ENCODE results near the gene ISCU. TPM values are rescaled to one million over a fixed set of nuclear protein-coding genes. Genes with fewer than 3 reads are reported as not detected.

ISCU gene
- total and polyA plus RNA-seq, 9 of the 15 experiments (the other 6 are each of a cell fraction or from before 2014, with no cell fraction given): 15.9 to 92.5 (median 77.3) TPM

DNA sequence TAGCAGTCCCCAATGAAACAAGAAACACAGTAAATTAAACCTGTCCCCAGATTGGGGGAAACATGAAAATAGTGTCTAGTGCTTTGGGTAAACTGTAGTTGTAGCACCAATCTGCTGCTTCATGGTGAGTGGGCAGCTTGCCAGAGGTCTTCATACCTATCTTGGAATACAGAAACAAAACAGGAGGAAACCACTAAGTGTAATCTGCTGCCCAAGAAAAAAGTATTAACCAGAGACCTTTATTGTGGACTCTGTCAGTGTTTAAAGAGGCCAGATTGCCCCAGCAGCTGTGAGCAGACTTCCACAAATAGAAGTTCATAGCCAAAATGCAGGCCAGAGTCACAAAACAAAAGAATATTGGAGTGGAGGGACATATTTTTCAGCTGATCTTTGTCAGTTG lies 2.3 kb downstream of the ISCU start (continued):
- TF ChIP-seq KDM1A (IDR thresholded peaks at IDR 0.05): peak; percentile 88 to 89
- no peak for TF ChIP-seq SNRNP70 (optimal IDR thresholded peaks at IDR 0.05; ENCODE audit: low read depth, low read length)
- peak; percentile 64; the same call in 1 of the 2 replicates for TF ChIP-seq MAFK (IDR thresholded peaks at IDR 0.05; ENCODE audit: low read length)
- no peak for TF ChIP-seq TCF7 (IDR thresholded peaks at IDR 0.05; ENCODE audit: borderline replicate concordance)
- TF ChIP-seq FOXJ2 (tag; IDR thresholded peaks at IDR 0.05): no peak
- TF ChIP-seq, protein P1, sequence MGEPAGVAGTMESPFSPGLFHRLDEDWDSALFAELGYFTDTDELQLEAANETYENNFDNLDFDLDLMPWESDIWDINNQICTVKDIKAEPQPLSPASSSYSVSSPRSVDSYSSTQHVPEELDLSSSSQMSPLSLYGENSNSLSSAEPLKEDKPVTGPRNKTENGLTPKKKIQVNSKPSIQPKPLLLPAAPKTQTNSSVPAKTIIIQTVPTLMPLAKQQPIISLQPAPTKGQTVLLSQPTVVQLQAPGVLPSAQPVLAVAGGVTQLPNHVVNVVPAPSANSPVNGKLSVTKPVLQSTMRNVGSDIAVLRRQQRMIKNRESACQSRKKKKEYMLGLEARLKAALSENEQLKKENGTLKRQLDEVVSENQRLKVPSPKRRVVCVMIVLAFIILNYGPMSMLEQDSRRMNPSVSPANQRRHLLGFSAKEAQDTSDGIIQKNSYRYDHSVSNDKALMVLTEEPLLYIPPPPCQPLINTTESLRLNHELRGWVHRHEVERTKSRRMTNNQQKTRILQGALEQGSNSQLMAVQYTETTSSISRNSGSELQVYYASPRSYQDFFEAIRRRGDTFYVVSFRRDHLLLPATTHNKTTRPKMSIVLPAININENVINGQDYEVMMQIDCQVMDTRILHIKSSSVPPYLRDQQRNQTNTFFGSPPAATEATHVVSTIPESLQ (CRISPR knock-in tag; IDR thresholded peaks at IDR 0.05): no peak
- TF ChIP-seq, protein P2, sequence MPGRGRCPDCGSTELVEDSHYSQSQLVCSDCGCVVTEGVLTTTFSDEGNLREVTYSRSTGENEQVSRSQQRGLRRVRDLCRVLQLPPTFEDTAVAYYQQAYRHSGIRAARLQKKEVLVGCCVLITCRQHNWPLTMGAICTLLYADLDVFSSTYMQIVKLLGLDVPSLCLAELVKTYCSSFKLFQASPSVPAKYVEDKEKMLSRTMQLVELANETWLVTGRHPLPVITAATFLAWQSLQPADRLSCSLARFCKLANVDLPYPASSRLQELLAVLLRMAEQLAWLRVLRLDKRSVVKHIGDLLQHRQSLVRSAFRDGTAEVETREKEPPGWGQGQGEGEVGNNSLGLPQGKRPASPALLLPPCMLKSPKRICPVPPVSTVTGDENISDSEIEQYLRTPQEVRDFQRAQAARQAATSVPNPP (IDR thresholded peaks at IDR 0.05; ENCODE audit: borderline replicate concordance, insufficient read depth, insufficient read length): no peak
- peak; percentile 69 for TF ChIP-seq SMARCA4 (IDR thresholded peaks at IDR 0.05)
- TF ChIP-seq RBM34 (IDR thresholded peaks at IDR 0.05; ENCODE audit: borderline replicate concordance, insufficient read depth, low read length): no peak
- TF ChIP-seq SMARCB1 (IDR thresholded peaks at IDR 0.05; ENCODE audit: insufficient read length, low read depth): no peak
- TF ChIP-seq CEBPB (tag; IDR thresholded peaks at IDR 0.05): no peak
- no peak for TF ChIP-seq LARP7 (IDR thresholded peaks at IDR 0.05)
- TF ChIP-seq U2AF2 (optimal IDR thresholded peaks at IDR 0.05; ENCODE audit: low read depth, low read length): no peak
- TF ChIP-seq THRAP3 (IDR thresholded peaks at IDR 0.05; ENCODE audit: borderline replicate concordance): no peak
- TF ChIP-seq HDAC1 (IDR thresholded peaks at IDR 0.05): peak in 1 of 2 experiments; percentile 63; a peak in 1 of 4 replicates
- no peak for TF ChIP-seq SIRT6 (IDR thresholded peaks at IDR 0.05; ENCODE audit: low read depth, low read length)
- TF ChIP-seq HLTF (IDR thresholded peaks at IDR 0.05): no peak
- no peak for TF ChIP-seq FOS (IDR thresholded peaks at IDR 0.05; ENCODE audit: extremely low read depth, insufficient read length)
